Activated naive CD4-positive, alpha-beta T cell treated with anti-CD3 and anti-CD28 coated beads for 36 hours (primary cell): ENCODE results near the gene ABHD5. TPM values are rescaled to one million over a fixed set of nuclear protein-coding genes. Genes with fewer than 3 reads are reported as not detected.

Experiments used
- CTCF ChIA-PET: fragments of 350-600 bp; sonication (Branson Sonifier 250); formaldehyde crosslinking; loops from one replicate; lab custom pipeline; 2021; ENCODE audit warnings: antibody characterized with exemption; lab: Charles Lee
- DNase-seq: peaks from one replicate; pipeline ENCODE4 v3.0.0-alpha.2; 2020
- H3K27ac Mint-ChIP-seq: one replicate; pipeline ENCODE4 v1.8.0; 2021; ENCODE audit warnings: mild to moderate bottlenecking, mixed read lengths
- H3K27me3 Mint-ChIP-seq: one replicate; pipeline ENCODE4 v1.8.0; 2021; ENCODE audit warnings: low read depth, mixed read lengths
- H3K36me3 Mint-ChIP-seq: one replicate; pipeline ENCODE4 v1.8.0; 2021; ENCODE audit warnings: low read depth, mixed read lengths
- H3K4me1 Mint-ChIP-seq: one replicate; pipeline ENCODE4 v1.8.0; 2021; ENCODE audit warnings: low read depth, mixed read lengths
- H3K4me3 Mint-ChIP-seq: one replicate; pipeline ENCODE4 v1.8.0; 2021; ENCODE audit warnings: mild to moderate bottlenecking, moderate library complexity, mixed read lengths
- H3K9me3 Mint-ChIP-seq: one replicate; pipeline ENCODE4 v1.8.0; 2021; ENCODE audit warnings: mixed read lengths
- intact Hi-C: fragments of 100-400 bp; cut with micrococcal nuclease; formaldehyde crosslinking; loops from one replicate; pipeline ENCODE4 v1.15.1; 2023
- total RNA-seq, 2 experiments: library from RNA; stranded (reverse); gene quantifications; one replicate each; pipeline ENCODE4 v1.2.3, GENCODE V29; 2021

ABHD5 gene
- total RNA-seq, 2 experiments from 2014 or later = 9.4 to 11.0 TPM

GRCh38 chr3:43782541-43782940 lies 91.8 kb downstream of the ABHD5 start:
- H3K27ac Mint-ChIP-seq = no peak overlapping the region
- CTCF ChIA-PET = interaction anchor here (1.1 kb wide), 1 partner anchor 14 kb away, joined by 3 read pairs; no protein-coding TSS in a partner anchor
- no peak for DNase-seq
- intact Hi-C loops = no loop called here
- no peak overlapping the region for H3K4me3 Mint-ChIP-seq
- H3K4me1 Mint-ChIP-seq = no peaks in the 10 kb centered on the region
- H3K27me3 Mint-ChIP-seq = no peaks in the 10 kb centered on the region
- no peaks in the 10 kb centered on the region for H3K9me3 Mint-ChIP-seq
- no peaks in the 10 kb centered on the region for H3K36me3 Mint-ChIP-seq

Other genes starting within 250 kb of the ABHD5 start
- 1 to 10 TPM; 9.3 to 9.7 TPM for gene ANO10, start 68.9 kb upstream of the ABHD5 start, total RNA-seq